SU-DHL-6 (cell line): ENCODE results near the gene SMAD3.

Experiments
- H2AFZ ChIP-seq: fragments of 200-600 bp; sonication (generic); 2 replicates; pipeline ENCODE4 v1.6.1; 2014; ENCODE audit warnings: low read depth, mild to moderate bottlenecking, moderate library complexity, mixed read lengths, antibody characterized with exemption, low read length; ENCODE audit not compliant: severe bottlenecking
- H3F3A ChIP-seq: fragments of 200-600 bp; shearing (Covaris generic); 2 replicates; pipeline ENCODE4 v1.6.0; 2016; ENCODE audit warnings: antibody characterized with exemption, mild to moderate bottlenecking; ENCODE audit not compliant: insufficient read depth
- H3K27ac ChIP-seq: fragments of 200-600 bp; sonication (generic); 2 replicates; pipeline ENCODE4 v1.5.1; 2016; ENCODE audit warnings: low read depth, mild to moderate bottlenecking, low read length, moderate library complexity, mixed read lengths
- H3K27me3 ChIP-seq: fragments of 200-600 bp; sonication (generic), shearing (Covaris generic); 2 replicates; pipeline ENCODE4 v1.6.0; 2014; ENCODE audit warnings: mild to moderate bottlenecking, low read length
- H3K36me3 ChIP-seq: fragments of 200-600 bp; sonication (generic); 2 replicates; pipeline ENCODE4 v1.6.1; 2014; ENCODE audit warnings: mild to moderate bottlenecking, low read length, mixed read lengths
- H3K4me2 ChIP-seq: fragments of 300-600, 200-600 bp; shearing (Covaris generic), sonication (generic); 2 replicates; pipeline ENCODE4 v1.6.0; 2014; ENCODE audit warnings: low read length, low read depth, mild to moderate bottlenecking; ENCODE audit not compliant: poor library complexity, severe bottlenecking
- H3K4me3 ChIP-seq: fragments of 200-600 bp; sonication (generic); 2 replicates; pipeline ENCODE4 v1.5.1; 2014; ENCODE audit warnings: antibody characterized with exemption, low read length, mild to moderate bottlenecking, mixed read lengths; ENCODE audit not compliant: insufficient read depth, poor library complexity, severe bottlenecking
- H3K79me2 ChIP-seq: fragments of 200-600 bp; sonication (generic); 2 replicates; pipeline ENCODE4 v1.6.1; 2014; ENCODE audit warnings: mild to moderate bottlenecking, low read length, moderate library complexity; ENCODE audit not compliant: insufficient read depth
- H3K9ac ChIP-seq: fragments of 200-600 bp; sonication (generic); 2 replicates; pipeline ENCODE4 v1.7.0; 2014; ENCODE audit warnings: mild to moderate bottlenecking, low read length
- H3K9me2 ChIP-seq: fragments of 200-600 bp; sonication (generic); replicated peaks from 2 replicates; pipeline ENCODE4 v1.6.1; 2014; ENCODE audit warnings: low read length; ENCODE audit not compliant: insufficient read depth
- H3K9me3 ChIP-seq: fragments of 200-600 bp; sonication (generic); 2 replicates; pipeline ENCODE4 v1.6.1; 2014; ENCODE audit warnings: low read length, mixed read lengths; ENCODE audit not compliant: insufficient read depth
- H4K20me1 ChIP-seq: fragments of 200-600 bp; sonication (generic); 2 replicates; pipeline ENCODE4 v1.6.1; 2014; ENCODE audit warnings: low read depth, mild to moderate bottlenecking, antibody characterized with exemption, low read length, moderate library complexity, mixed read lengths
- EZH2phosphoT487 ChIP-seq: fragments of 200-600 bp; sonication (generic), shearing (Covaris generic); conservative IDR thresholded peaks from 2 replicates; pipeline ENCODE4 v1.6.1; 2018; ENCODE audit warnings: mild to moderate bottlenecking, antibody characterized with exemption, low read length, moderate library complexity, mixed read lengths
- TF ChIP-seq, protein P1 (sequence below): fragments of 200-600 bp; sonication (generic); IDR thresholded peaks from one replicate; pipeline ENCODE4 v1.5.1; 2017; ENCODE audit warnings: antibody characterized with exemption, mild to moderate bottlenecking, low read length, moderate library complexity; ENCODE audit not compliant: insufficient read depth, poor library complexity, severe bottlenecking

SMAD3 gene

DNA sequence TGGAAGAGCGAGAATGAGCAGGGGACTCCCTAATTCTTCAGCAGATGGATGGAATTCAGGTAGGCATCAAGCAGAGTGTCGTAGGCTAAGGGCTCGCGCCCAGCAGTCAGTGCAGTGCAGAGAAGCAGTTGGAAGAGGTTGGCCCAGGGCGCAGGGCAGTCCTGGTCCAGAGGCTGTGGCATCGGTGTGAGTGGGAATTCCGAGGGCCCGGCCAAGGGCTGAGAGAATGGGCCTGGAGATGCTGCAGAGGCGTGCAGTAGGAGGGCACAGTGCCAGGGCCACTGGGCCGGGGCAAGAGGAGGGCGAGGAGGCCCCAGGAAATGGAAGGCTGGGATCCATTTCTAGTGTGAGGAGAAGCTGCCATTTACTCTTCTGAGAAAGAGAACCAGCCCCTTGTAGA is 114.6 kb downstream of the SMAD3 start:
- Histone ChIP-seq H3K36me3 (no peaks in the 10 kb centered on the region), H3K9me2 (no peaks in the 10 kb centered on the region), H3K27me3 (no peaks in the 10 kb centered on the region), H3K27ac (no peak overlapping the region), H3K9me3 (no peaks in the 10 kb centered on the region), H3K9ac (no peak overlapping the region), H3K79me2 (no peaks in the 10 kb centered on the region), H4K20me1 (no peaks in the 10 kb centered on the region), H3F3A (no peaks in the 10 kb centered on the region), H3K4me3 (no peak overlapping the region), H2AFZ (no peak overlapping the region), H3K4me2 (no peak overlapping the region)
- TF ChIP-seq, protein P1, sequence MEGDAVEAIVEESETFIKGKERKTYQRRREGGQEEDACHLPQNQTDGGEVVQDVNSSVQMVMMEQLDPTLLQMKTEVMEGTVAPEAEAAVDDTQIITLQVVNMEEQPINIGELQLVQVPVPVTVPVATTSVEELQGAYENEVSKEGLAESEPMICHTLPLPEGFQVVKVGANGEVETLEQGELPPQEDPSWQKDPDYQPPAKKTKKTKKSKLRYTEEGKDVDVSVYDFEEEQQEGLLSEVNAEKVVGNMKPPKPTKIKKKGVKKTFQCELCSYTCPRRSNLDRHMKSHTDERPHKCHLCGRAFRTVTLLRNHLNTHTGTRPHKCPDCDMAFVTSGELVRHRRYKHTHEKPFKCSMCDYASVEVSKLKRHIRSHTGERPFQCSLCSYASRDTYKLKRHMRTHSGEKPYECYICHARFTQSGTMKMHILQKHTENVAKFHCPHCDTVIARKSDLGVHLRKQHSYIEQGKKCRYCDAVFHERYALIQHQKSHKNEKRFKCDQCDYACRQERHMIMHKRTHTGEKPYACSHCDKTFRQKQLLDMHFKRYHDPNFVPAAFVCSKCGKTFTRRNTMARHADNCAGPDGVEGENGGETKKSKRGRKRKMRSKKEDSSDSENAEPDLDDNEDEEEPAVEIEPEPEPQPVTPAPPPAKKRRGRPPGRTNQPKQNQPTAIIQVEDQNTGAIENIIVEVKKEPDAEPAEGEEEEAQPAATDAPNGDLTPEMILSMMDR = no peak
- no peak for TF ChIP-seq EZH2phosphoT487

DNA sequence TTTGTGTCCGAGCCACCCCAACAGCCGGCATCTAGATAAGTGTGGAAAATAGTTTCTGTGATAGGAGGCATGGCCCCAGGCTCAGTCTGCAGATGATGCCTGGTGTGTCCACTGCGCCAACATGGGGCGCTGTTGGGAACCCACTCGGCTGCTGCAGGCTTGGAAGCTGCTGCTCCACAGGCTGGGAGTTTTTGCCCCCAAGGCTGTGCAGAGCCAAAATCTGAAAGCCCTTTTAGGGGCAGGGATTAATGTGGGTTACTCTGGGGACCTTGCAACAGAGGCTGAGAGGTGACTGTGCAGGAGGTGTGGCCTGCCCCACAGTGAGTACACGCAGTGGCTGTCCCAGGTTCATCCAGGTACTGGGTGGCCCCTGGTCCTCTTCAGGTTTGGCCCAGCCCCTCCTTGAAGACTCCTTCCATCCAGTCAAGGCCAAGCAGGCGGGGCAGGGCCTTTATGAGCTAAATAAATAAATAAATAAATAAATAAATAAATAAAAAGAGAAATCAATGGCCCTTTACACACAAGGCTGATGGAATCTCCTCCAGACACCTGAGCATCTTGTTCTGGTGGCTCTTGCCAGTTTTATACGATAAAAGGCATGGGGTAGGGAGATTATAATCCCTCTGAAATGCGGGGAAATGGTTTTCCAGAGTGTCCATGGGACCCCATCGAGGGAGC is 115.3 kb downstream of the SMAD3 start:
- TF ChIP-seq, protein P1 = no peak
- TF ChIP-seq EZH2phosphoT487 = no peak
- no peaks in the 10 kb centered on the region for H3K27me3 ChIP-seq
- H3K4me3 ChIP-seq = no peak overlapping the region
- no peaks in the 10 kb centered on the region for H3K9me3 ChIP-seq
- H3F3A ChIP-seq = no peaks in the 10 kb centered on the region
- no peak overlapping the region for H3K27ac ChIP-seq
- H3K4me2 ChIP-seq = no peak overlapping the region
- H2AFZ ChIP-seq = no peak overlapping the region
- H3K36me3 ChIP-seq = no peaks in the 10 kb centered on the region
- H4K20me1 ChIP-seq = no peaks in the 10 kb centered on the region
- H3K9ac ChIP-seq = no peak overlapping the region
- H3K79me2 ChIP-seq = no peaks in the 10 kb centered on the region
- no peaks in the 10 kb centered on the region for H3K9me2 ChIP-seq

DNA sequence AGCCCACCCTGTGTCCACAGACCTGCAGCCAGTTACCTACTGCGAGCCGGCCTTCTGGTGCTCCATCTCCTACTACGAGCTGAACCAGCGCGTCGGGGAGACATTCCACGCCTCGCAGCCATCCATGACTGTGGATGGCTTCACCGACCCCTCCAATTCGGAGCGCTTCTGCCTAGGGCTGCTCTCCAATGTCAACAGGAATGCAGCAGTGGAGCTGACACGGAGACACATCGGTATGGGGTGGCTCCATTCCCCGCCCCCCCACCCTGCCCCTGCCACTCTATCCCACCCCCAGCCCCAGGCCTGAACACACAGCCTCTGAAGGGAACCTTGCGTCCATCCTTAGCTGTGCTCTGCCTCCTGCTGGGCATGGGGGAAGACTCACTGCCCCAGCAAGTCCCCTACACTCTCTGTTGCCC is 115.8 kb downstream of the SMAD3 start:
- Histone ChIP-seq H3K9me2 (no peaks in the 10 kb centered on the region), H3F3A (no peaks in the 10 kb centered on the region), H4K20me1 (no peaks in the 10 kb centered on the region), H3K9ac (no peak overlapping the region), H3K79me2 (no peaks in the 10 kb centered on the region), H3K9me3 (no peaks in the 10 kb centered on the region), H3K4me2 (no peak overlapping the region), H3K27ac (no peak overlapping the region), H2AFZ (no peak overlapping the region), H3K27me3 (no peaks in the 10 kb centered on the region), H3K36me3 (no peaks in the 10 kb centered on the region), H3K4me3 (no peak overlapping the region)
- TF ChIP-seq, protein P1 = no peak
- TF ChIP-seq EZH2phosphoT487 = no peak
